Loucy (cell line): ENCODE measurements around the gene COQ8B.
A peak's percentile ranks its signal among the peaks of the same experiment; 100 is the strongest.

Experiments used
- H2AFZ ChIP-seq: fragments of 200-600 bp; sonication (generic); 2 replicates; pipeline ENCODE4 v1.6.0; 2016; ENCODE audit warnings: antibody characterized with exemption, mild to moderate bottlenecking, low read length, moderate library complexity
- H3F3A ChIP-seq: fragments of 200-600 bp; 2 replicates; pipeline ENCODE4 v1.6.0; 2016; ENCODE audit warnings: antibody characterized with exemption, low read depth, mild to moderate bottlenecking
- H3K27me3 ChIP-seq: fragments of 200-600 bp; sonication (generic); 2 replicates; pipeline ENCODE4 v1.6.1; 2014; ENCODE audit warnings: low read length, mild to moderate bottlenecking; ENCODE audit not compliant: insufficient read depth, poor library complexity, severe bottlenecking
- H3K36me3 ChIP-seq: fragments of 200-600 bp; sonication (generic); 2 replicates; pipeline ENCODE4 v1.6.1; 2016; ENCODE audit warnings: low read length; ENCODE audit not compliant: insufficient read depth
- H3K4me1 ChIP-seq: fragments of 200-600 bp; sonication (generic); 2 replicates; pipeline ENCODE4 v1.5.1; 2014; ENCODE audit warnings: low read length, mild to moderate bottlenecking; ENCODE audit not compliant: insufficient read depth, poor library complexity, severe bottlenecking
- H3K4me2 ChIP-seq: fragments of 200-600 bp; sonication (generic); 2 replicates; pipeline ENCODE4 v1.6.0; 2014; ENCODE audit warnings: antibody characterized with exemption, low read length, low read depth, mild to moderate bottlenecking; ENCODE audit not compliant: poor library complexity, severe bottlenecking
- H3K4me3 ChIP-seq: fragments of 200-600 bp; sonication (generic); 2 replicates; pipeline ENCODE4 v1.5.1; 2014; ENCODE audit warnings: low read length, mild to moderate bottlenecking, mixed read lengths; ENCODE audit not compliant: poor library complexity, severe bottlenecking
- H3K79me2 ChIP-seq: fragments of 200-600 bp; sonication (generic); 2 replicates; pipeline ENCODE4 v1.6.1; 2014; ENCODE audit warnings: low read length; ENCODE audit not compliant: insufficient read depth
- H3K9ac ChIP-seq: fragments of 200-600 bp; sonication (generic); 2 replicates; pipeline ENCODE4 v1.6.0; 2014; ENCODE audit warnings: mild to moderate bottlenecking, low read depth, low read length, moderate library complexity; ENCODE audit not compliant: poor library complexity, severe bottlenecking
- H3K9me2 ChIP-seq: fragments of 200-600 bp; sonication (generic); replicated peaks from 2 replicates; pipeline ENCODE4 v1.6.1; 2016; ENCODE audit warnings: low read depth, low read length, mixed read lengths
- H3K9me3 ChIP-seq: fragments of 200-600 bp; sonication (generic); 2 replicates; pipeline ENCODE4 v1.6.1; 2014; ENCODE audit warnings: mild to moderate bottlenecking, antibody characterized with exemption, low read length, low read depth; ENCODE audit not compliant: insufficient read depth
- H4K20me1 ChIP-seq: fragments of 200-600 bp; sonication (generic); 2 replicates; pipeline ENCODE4 v1.6.0; 2014; ENCODE audit warnings: antibody characterized with exemption, low read length, mild to moderate bottlenecking; ENCODE audit not compliant: insufficient read depth, poor library complexity, severe bottlenecking
- EZH2phosphoT487 ChIP-seq: fragments of 200-600 bp; IDR thresholded peaks from 2 replicates; pipeline ENCODE4 v1.6.1; 2018; ENCODE audit warnings: antibody characterized with exemption, mild to moderate bottlenecking, moderate library complexity, borderline replicate concordance
- TF ChIP-seq, protein P1 (sequence below): fragments of 200-600 bp; sonication (generic); conservative IDR thresholded peaks from 2 replicates; pipeline ENCODE4 v1.5.1; 2014; ENCODE audit warnings: mild to moderate bottlenecking, antibody characterized with exemption, low read length

COQ8B gene

DNA sequence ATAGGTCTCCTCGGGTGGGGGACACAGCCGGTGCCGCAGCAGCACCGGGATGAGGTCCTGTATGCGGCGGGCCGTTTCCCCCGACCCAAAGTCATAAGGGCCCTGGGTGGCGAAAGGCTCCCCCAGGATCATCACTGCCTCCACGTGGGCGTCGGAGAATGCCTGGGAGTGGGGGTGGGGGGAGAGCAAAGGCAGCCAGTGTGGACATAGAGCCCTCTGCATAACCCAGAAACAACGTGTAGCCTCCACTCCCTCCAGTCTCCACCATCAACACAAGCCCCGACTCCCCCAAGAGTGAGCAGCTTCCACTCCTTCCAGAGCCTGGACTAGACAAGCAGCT lies 24.5 kb downstream of the COQ8B start:
- H3K4me1 ChIP-seq: peaks cover 19% of the 10 kb centered on the region
- H3F3A ChIP-seq: no peaks in the 10 kb centered on the region
- H4K20me1 ChIP-seq: no peaks in the 10 kb centered on the region
- H3K36me3 ChIP-seq: no peaks in the 10 kb centered on the region
- no peak overlapping the region for H3K4me3 ChIP-seq
- no peak overlapping the region for H2AFZ ChIP-seq
- no peak for TF ChIP-seq EZH2phosphoT487
- TF ChIP-seq, protein P1, sequence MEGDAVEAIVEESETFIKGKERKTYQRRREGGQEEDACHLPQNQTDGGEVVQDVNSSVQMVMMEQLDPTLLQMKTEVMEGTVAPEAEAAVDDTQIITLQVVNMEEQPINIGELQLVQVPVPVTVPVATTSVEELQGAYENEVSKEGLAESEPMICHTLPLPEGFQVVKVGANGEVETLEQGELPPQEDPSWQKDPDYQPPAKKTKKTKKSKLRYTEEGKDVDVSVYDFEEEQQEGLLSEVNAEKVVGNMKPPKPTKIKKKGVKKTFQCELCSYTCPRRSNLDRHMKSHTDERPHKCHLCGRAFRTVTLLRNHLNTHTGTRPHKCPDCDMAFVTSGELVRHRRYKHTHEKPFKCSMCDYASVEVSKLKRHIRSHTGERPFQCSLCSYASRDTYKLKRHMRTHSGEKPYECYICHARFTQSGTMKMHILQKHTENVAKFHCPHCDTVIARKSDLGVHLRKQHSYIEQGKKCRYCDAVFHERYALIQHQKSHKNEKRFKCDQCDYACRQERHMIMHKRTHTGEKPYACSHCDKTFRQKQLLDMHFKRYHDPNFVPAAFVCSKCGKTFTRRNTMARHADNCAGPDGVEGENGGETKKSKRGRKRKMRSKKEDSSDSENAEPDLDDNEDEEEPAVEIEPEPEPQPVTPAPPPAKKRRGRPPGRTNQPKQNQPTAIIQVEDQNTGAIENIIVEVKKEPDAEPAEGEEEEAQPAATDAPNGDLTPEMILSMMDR: no peak
- H3K9ac ChIP-seq: no peak overlapping the region
- no peaks in the 10 kb centered on the region for H3K9me3 ChIP-seq
- no peaks in the 10 kb centered on the region for H3K27me3 ChIP-seq
- H3K79me2 ChIP-seq: no peaks in the 10 kb centered on the region
- no peaks in the 10 kb centered on the region for H3K9me2 ChIP-seq
- H3K4me2 ChIP-seq: no peak overlapping the region

DNA sequence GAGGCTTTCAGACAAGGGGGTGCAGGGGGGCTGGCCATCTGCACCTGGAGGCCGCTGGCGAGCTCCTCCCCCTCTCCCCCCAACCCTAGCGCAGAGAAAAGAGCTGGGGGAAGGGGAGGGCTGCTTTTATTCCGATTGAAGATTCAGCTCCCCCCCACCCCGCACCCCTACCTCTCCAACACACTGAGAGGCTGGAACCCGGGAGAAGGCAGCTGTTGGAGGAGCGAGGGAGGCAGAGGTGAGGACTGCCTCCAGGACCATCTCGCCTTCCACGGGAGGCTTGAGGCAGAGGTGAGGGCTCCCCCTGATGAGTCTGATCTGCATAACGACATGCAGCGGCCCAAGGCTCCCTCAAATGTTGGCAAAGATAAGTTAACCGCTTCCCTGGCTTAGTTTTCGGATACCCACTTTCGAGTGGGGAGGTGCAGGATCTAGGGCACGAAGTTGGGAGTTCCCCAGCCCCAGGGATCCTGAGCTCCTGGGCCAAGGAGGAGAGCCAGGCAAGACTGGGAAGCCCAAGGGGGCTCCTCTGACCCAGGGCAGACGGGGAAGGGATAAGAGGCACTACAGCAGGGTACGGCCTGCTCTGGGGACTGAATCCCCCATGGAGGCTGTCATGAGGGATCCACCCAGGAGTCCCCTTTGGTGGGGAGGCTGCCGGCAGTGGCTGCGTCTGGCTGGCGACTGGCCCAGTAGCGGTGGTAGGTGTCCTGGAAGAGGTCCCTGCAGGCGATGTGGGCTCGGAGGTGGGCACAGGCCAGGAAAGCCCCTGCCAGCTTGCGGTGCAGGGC lies 25.1 kb downstream of the COQ8B start:
- Histone ChIP-seq H2AFZ (no peak overlapping the region), H3K79me2 (no peaks in the 10 kb centered on the region), H3K4me1 (peaks cover 19% of the 10 kb centered on the region), H3K9me3 (no peaks in the 10 kb centered on the region), H3K9me2 (no peaks in the 10 kb centered on the region), H3K4me2 (peak overlapping the region; percentile 97), H3F3A (no peaks in the 10 kb centered on the region), H3K4me3 (peak overlapping the region; percentile 84), H3K36me3 (no peaks in the 10 kb centered on the region), H4K20me1 (no peaks in the 10 kb centered on the region), H3K9ac (peak overlapping the region; percentile 69), H3K27me3 (no peaks in the 10 kb centered on the region)
- TF ChIP-seq, protein P1: no peak
- no peak for TF ChIP-seq EZH2phosphoT487

DNA sequence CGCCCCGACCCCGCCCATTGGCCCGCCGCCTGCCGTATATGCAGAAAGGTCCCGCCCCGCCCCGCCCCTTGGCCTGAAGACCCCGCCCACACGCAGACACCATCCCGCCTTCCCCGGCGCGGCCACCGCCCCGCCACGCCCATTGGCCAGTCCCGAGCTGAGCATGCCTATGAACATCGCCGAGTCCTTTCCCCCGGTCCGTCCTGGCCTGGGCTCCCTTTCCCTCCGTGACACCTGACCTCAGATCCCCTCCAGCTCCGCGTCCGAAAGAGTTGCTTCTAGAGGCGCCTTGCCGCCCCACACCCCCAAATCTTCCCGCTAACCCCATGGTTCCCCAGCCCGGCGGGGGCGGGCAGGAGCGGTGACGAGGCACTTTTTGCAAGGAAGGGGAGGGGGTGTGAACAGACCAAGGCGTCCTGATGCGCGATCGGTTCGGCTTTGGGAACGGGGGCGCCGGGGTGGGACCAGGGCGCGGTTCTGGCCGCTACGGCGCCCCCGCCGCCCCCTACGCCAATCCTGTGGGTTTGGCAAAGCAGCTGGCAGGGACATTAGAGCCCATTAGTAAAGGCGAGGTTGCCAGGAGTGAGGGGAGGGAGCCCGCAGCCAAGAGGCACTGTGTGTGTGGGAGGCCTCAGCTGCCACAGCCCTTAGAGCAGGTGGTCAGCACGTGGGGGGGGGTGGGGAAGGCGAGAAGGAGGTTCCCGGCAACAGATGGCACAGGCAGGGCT lies 25.8 kb downstream of the COQ8B start:
- Histone ChIP-seq H2AFZ (peak overlapping the region; percentile 97), H3K27me3 (no peaks in the 10 kb centered on the region), H3K9me2 (no peaks in the 10 kb centered on the region), H4K20me1 (no peaks in the 10 kb centered on the region), H3K9me3 (no peaks in the 10 kb centered on the region), H3K79me2 (no peaks in the 10 kb centered on the region), H3K9ac (peak overlapping the region; percentile 69), H3F3A (no peaks in the 10 kb centered on the region), H3K4me2 (peak overlapping the region; percentile 97), H3K4me1 (peaks cover 19% of the 10 kb centered on the region), H3K36me3 (no peaks in the 10 kb centered on the region), H3K4me3 (peak overlapping the region; percentile 84)
- TF ChIP-seq EZH2phosphoT487: no peak
- TF ChIP-seq, protein P1: no peak
